ENCODE data around the gene FCGR1A.
"Not testable (repeated sequence)": the region's sequence is repeated elsewhere in the genome, so short reads cannot be mapped to it uniquely, and the experiment has no call there.

GRCh38 chr1:149783868-149784267, 1.4 kb downstream of the FCGR1A start:
- not testable (repeated sequence) for TF ChIP-seq CTCF, POLR2A, EP300 (IDR thresholded peaks at IDR 0.05)

All from stomach (tissue), 4 donors.